ENCODE data around the gene RREB1.
"Not testable (repeated sequence)": the region's sequence is repeated elsewhere in the genome, so short reads cannot be mapped to it uniquely, and the experiment has no call there.

RREB1 gene

GRCh38 chr6:7150381-7151064 is 42.8 kb downstream of the RREB1 start:
- Mint-ChIP-seq H3K4me3 (no peak overlapping the region), H3K27me3 (no peaks in the 10 kb centered on the region), H3K4me1 (ENCODE audit: low read depth) (peaks cover 79% of the 10 kb centered on the region), H3K27ac (peak overlapping the region; percentile 17), H3K9me3 (no peaks in the 10 kb centered on the region), H3K36me3 (ENCODE audit: low read depth) (peaks cover 67% of the 10 kb centered on the region)
- intact Hi-C loops (cut with micrococcal nuclease): loop anchor here (5.0 kb wide), 1 partner anchor 38 kb away; no protein-coding TSS in a partner anchor

- Mint-ChIP-seq H3K27ac (peak overlapping the region; percentile 17), H3K4me3 (no peak overlapping the region)
- intact Hi-C loops (cut with micrococcal nuclease): loop anchor here (5.0 kb wide), 1 partner anchor 39 kb away; no protein-coding TSS in a partner anchor
Measured at GRCh38 chr6:7151381-7151780, 43.6 kb downstream of the RREB1 start.

DNA sequence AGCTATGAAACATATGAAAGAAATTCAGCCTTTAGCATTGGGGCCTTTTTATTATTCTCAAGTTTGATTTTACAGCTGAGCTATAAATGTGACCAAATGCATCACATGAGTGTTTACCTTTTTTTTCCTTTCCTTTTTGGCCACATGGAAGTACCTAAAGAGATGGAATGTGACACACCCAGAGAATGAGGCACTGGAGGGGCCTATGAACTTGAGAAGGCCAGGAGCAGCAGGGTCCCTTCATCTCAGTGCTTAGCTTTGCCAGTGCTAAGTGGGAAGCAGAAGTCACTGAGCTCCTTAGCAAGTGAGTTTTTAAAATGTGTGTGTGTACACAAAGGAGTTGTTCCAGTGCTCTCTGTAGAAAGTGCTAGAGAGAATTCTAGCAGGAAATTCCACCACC is 44.7 kb downstream of the RREB1 start:
- peak overlapping the region; percentile 90 for H3K27ac Mint-ChIP-seq
- H3K4me3 Mint-ChIP-seq: no peak overlapping the region
- H3K27me3 Mint-ChIP-seq: no peaks in the 10 kb centered on the region
- H3K36me3 Mint-ChIP-seq (ENCODE audit: low read depth): peaks cover 67% of the 10 kb centered on the region
- H3K4me1 Mint-ChIP-seq (ENCODE audit: low read depth): peaks cover 79% of the 10 kb centered on the region
- H3K9me3 Mint-ChIP-seq: no peaks in the 10 kb centered on the region
- intact Hi-C loops (cut with micrococcal nuclease): loop anchor here (5.0 kb wide), 1 partner anchor 40 kb away; no protein-coding TSS in a partner anchor

More at GRCh38 chr6:7151381-7151780, 43.6 kb downstream of the RREB1 start:
- H3K36me3 Mint-ChIP-seq (ENCODE audit: low read depth): peaks cover 67% of the 10 kb centered on the region
- peaks cover 79% of the 10 kb centered on the region for H3K4me1 Mint-ChIP-seq (ENCODE audit: low read depth)
- no peaks in the 10 kb centered on the region for H3K27me3 Mint-ChIP-seq
- no peaks in the 10 kb centered on the region for H3K9me3 Mint-ChIP-seq

DNA sequence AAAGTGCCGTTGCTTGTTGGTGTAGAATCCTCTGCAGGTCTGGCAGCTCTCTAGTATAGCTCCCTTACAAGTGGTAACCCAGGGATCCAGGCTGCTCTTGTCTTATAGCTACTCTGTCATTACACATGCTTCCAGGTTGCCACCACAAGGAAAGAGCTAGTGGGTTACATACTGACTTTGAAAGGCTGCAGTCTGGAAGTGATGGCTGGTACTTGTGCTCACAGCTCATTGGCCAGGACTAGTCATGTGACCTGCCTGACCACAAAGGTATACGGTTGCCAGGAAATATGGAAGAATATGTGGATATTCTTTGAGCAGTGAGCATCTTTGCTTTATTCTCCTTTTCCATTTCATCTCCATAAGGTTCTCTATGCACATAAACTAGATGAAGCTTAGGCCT is 46.0 kb downstream of the RREB1 start:
- H3K27ac Mint-ChIP-seq: peak overlapping the region; percentile 90
- intact Hi-C loops (cut with micrococcal nuclease): loop anchor here (5.0 kb wide), 1 partner anchor 41 kb away; no protein-coding TSS in a partner anchor

GRCh38 chr6:7154341-7155139 is 46.8 kb downstream of the RREB1 start:
- peak overlapping the region; percentile 90 for H3K27ac Mint-ChIP-seq
- H3K36me3 Mint-ChIP-seq (ENCODE audit: low read depth): peaks cover 79% of the 10 kb centered on the region
- H3K4me3 Mint-ChIP-seq: peak overlapping the region; percentile 17
- peaks cover 90% of the 10 kb centered on the region for H3K4me1 Mint-ChIP-seq (ENCODE audit: low read depth)
- intact Hi-C loops (cut with micrococcal nuclease): loop anchor here (5.0 kb wide), 1 partner anchor 42 kb away; no protein-coding TSS in a partner anchor
- no peaks in the 10 kb centered on the region for H3K27me3 Mint-ChIP-seq
- no peaks in the 10 kb centered on the region for H3K9me3 Mint-ChIP-seq

More for the DNA sequence above, 46.0 kb downstream of the RREB1 start:
- Mint-ChIP-seq H3K4me1 (ENCODE audit: low read depth) (peaks cover 82% of the 10 kb centered on the region), H3K36me3 (ENCODE audit: low read depth) (peaks cover 73% of the 10 kb centered on the region), H3K4me3 (no peak overlapping the region), H3K9me3 (no peaks in the 10 kb centered on the region), H3K27me3 (no peaks in the 10 kb centered on the region)

GRCh38 chr6:7155871-7156579 is 48.3 kb downstream of the RREB1 start:
- no peak overlapping the region for H3K4me3 Mint-ChIP-seq
- intact Hi-C loops (cut with micrococcal nuclease): no loop called here
- peaks cover 79% of the 10 kb centered on the region for H3K36me3 Mint-ChIP-seq (ENCODE audit: low read depth)
- peaks cover 86% of the 10 kb centered on the region for H3K4me1 Mint-ChIP-seq (ENCODE audit: low read depth)
- H3K27ac Mint-ChIP-seq: peak overlapping the region; percentile 90
- H3K9me3 Mint-ChIP-seq: no peaks in the 10 kb centered on the region
- no peaks in the 10 kb centered on the region for H3K27me3 Mint-ChIP-seq

DNA sequence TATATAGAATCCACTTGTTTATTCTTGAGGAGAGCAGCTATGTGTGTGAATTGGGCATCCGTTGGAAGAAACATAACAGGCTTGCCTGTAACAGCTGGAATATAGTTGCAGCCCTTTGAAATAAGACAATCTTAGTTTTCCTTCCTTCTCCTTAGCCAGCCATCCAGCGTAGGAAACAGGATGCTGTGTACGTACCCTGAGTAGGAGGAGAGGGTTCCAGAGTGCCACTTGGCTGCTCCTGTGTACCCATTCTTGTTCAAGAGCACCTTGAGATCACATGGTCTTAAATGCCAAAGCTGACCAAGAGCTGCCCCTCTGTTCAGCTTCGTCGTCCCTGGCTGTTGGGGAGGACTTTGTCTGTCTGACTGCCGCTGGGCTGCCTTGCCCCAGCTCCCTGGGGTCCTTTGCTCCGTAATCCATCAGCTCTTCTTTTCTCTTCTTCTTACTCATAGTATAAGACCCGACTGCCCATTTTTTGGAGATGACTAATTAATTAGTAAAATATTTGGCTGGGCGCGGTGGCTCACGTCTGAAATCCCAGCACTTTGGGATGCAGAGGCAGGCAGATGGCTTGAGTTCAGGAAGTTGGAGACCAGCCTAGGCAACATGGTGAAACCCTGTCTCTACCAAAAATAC is 49.0 kb downstream of the RREB1 start:
- peaks cover 86% of the 10 kb centered on the region for H3K4me1 Mint-ChIP-seq (ENCODE audit: low read depth)
- no peaks in the 10 kb centered on the region for H3K27me3 Mint-ChIP-seq
- H3K4me3 Mint-ChIP-seq: no peak overlapping the region
- H3K27ac Mint-ChIP-seq: peak overlapping the region; percentile 90
- intact Hi-C loops (cut with micrococcal nuclease): no loop called here
- no peaks in the 10 kb centered on the region for H3K9me3 Mint-ChIP-seq
- peaks cover 80% of the 10 kb centered on the region for H3K36me3 Mint-ChIP-seq (ENCODE audit: low read depth)

DNA sequence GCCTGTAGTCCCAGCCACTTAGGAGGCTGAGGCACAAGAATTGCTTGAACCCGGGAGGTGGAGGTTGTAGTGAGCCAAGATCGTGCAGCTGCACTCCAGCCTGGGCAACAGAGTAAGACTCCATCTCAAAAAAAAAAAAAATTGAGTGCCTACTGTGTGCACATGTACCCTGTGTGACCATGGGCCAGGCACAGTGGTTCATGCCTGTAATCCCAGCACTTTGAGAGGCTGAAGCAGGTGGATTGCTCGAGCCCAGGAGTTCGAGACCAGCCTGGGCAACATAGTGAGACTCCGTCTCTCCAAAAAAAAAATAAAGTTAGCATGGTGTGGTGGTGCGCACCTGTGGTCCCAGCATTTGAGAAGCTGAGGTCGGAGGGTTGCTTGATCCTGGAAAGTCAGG is 49.5 kb downstream of the RREB1 start:
- Mint-ChIP-seq H3K36me3 (ENCODE audit: low read depth) (peaks cover 83% of the 10 kb centered on the region), H3K4me1 (ENCODE audit: low read depth) (peaks cover 87% of the 10 kb centered on the region), H3K27ac (peak overlapping the region; percentile 90)
- intact Hi-C loops (cut with micrococcal nuclease); H3K9me3 Mint-ChIP-seq; H3K4me3 Mint-ChIP-seq; H3K27me3 Mint-ChIP-seq: not testable (repeated sequence)

DNA sequence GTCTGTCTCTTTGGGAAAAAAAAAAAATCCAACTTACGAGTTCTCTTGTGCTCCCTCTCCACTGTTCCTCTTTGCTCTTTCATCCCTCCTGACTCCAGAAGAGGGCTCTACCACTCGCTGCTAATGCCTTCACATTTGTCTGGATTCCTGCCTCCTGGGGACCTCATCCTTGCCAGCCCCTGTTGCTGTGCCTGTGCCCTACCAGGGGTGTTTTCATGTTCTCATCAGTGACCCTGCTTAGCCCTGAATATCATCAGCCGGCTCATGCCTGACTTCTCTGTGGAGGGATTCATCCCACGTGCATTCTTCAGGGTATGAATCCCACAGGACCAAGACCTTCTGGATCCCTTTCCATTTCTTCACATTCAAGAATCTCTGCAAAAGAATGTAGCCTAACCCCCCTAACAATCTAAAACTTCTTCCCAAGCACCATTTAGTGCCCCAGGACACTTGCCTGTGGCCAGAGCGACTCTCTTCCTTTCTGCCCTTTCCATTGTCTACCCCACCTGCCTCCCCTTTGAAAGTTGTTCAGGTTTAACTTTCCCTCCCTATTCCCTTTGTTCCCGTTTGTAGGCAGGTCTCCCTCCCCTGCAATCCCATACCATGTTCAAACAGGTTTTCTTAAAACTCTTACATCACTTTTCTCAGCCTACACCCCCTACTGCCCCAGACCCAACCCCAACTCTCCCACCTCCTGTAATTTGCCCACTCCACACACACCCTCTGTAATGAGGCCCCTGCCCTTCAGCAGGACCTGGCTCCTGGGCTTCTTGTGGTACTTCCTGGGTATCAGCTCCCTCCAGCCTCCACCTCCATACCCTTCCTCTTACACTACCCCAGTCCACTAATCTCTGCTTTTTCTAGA is 50.2 kb downstream of the RREB1 start:
- Mint-ChIP-seq H3K36me3 (ENCODE audit: low read depth) (peaks cover 83% of the 10 kb centered on the region), H3K27me3 (no peaks in the 10 kb centered on the region), H3K4me3 (no peak overlapping the region), H3K4me1 (ENCODE audit: low read depth) (peaks cover 87% of the 10 kb centered on the region), H3K27ac (peak overlapping the region; percentile 90), H3K9me3 (no peaks in the 10 kb centered on the region)
- intact Hi-C loops (cut with micrococcal nuclease): no loop called here

- Mint-ChIP-seq H3K27me3 (no peaks in the 10 kb centered on the region), H3K36me3 (ENCODE audit: low read depth) (peaks cover 91% of the 10 kb centered on the region), H3K4me1 (ENCODE audit: low read depth) (peaks cover 90% of the 10 kb centered on the region), H3K9me3 (no peaks in the 10 kb centered on the region), H3K4me3 (no peak overlapping the region), H3K27ac (no peak overlapping the region)
- intact Hi-C loops (cut with micrococcal nuclease): no loop called here
Measured at GRCh38 chr6:7159790-7160525, 52.2 kb downstream of the RREB1 start.

GRCh38 chr6:7161253-7161623 is 53.5 kb downstream of the RREB1 start:
- no peaks in the 10 kb centered on the region for H3K27me3 Mint-ChIP-seq
- intact Hi-C loops (cut with micrococcal nuclease): no loop called here
- peak overlapping the region; percentile 46 for H3K27ac Mint-ChIP-seq
- H3K36me3 Mint-ChIP-seq (ENCODE audit: low read depth): peaks cover 89% of the 10 kb centered on the region
- H3K9me3 Mint-ChIP-seq: no peaks in the 10 kb centered on the region
- no peak overlapping the region for H3K4me3 Mint-ChIP-seq
- peaks cover 90% of the 10 kb centered on the region for H3K4me1 Mint-ChIP-seq (ENCODE audit: low read depth)

DNA sequence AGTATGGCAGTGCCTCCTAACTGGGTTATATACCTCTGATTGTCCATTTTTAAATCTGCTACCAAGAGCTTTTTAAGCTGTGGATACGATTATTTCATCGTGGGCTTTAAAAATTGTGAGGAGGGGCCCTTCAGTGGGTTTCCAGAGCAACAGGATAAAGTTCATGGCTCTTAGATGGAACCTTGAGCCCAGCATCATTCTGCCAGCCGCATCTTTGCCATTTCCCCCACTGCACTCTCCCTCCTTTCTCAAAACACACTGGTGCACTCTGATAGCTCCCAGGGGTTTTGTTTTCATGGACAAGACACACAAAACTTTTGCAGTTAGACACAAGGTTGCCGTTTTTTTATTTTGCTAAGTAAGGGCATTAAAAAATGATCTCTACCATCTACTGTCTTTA is 54.1 kb downstream of the RREB1 start:
- Mint-ChIP-seq H3K27me3 (no peaks in the 10 kb centered on the region), H3K36me3 (ENCODE audit: low read depth) (peaks cover 88% of the 10 kb centered on the region), H3K27ac (peak overlapping the region; percentile 46), H3K9me3 (no peaks in the 10 kb centered on the region), H3K4me3 (no peak overlapping the region), H3K4me1 (ENCODE audit: low read depth) (peaks cover 90% of the 10 kb centered on the region)
- intact Hi-C loops (cut with micrococcal nuclease): no loop called here
